PFSK-1 (cell line): ENCODE measurements around the gene TLCD3B.

Experiments used
- SIN3A ChIP-seq: IDR thresholded peaks from 2 replicates; pipeline ENCODE4 v1.6.1; 2012; ENCODE audit warnings: mild to moderate bottlenecking, low read length, moderate library complexity, borderline replicate concordance; ENCODE audit not compliant: insufficient read depth
- TAF1 ChIP-seq: IDR thresholded peaks from 2 replicates; pipeline ENCODE4 v1.6.1; 2012; ENCODE audit warnings: low read length, control low read depth, borderline replicate concordance; ENCODE audit not compliant: insufficient read depth
- TF ChIP-seq, protein P1 (sequence below), 2 experiments: IDR thresholded peaks; 2 replicates each; pipeline versions ENCODE4 v1.6.1 to v1.8.0; 2011 to 2012; ENCODE audit warnings: low read depth in 2 of 2, low read length in 2 of 2, control low read depth in 1 of 2, inconsistent platforms in 1 of 2, mild to moderate bottlenecking in 1 of 2, moderate library complexity in 1 of 2; ENCODE audit not compliant: insufficient read depth in 1 of 2

DNA sequence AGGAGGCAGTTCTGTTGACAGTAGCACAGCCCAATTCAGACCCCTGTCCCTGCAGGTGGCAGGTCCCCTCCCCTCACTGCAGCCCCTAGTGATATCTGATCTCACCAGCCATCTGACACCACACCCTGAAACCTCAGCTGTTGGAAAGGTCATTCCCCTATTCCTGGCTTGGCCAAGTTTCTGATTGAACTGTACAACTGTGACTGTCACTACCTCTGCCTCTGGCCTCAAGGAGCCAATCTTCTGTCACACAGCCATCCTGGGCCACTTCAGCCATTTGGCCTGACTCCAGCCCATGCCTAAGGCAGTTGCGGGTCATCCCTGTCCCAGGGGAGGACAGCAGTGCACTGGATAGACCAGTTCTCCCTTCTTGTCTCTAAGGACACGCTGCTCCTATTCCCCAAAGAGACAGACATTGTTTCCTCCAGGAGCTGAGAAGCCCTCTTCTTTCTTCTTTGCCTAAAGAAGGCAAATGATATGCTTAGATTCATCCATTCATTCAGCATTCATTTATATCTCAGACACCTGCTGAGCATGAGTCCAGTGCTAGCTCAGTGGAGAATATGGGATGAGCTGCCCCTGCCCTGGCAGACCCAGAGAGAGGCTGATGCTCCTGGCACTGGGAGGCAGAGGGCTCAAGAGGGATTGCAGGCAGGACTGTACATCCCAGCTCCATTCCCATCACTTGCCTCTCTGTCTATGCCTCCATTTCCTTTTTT, 29.9 kb upstream of the TLCD3B start:
- TF ChIP-seq SIN3A: no peak
- TF ChIP-seq, protein P1, sequence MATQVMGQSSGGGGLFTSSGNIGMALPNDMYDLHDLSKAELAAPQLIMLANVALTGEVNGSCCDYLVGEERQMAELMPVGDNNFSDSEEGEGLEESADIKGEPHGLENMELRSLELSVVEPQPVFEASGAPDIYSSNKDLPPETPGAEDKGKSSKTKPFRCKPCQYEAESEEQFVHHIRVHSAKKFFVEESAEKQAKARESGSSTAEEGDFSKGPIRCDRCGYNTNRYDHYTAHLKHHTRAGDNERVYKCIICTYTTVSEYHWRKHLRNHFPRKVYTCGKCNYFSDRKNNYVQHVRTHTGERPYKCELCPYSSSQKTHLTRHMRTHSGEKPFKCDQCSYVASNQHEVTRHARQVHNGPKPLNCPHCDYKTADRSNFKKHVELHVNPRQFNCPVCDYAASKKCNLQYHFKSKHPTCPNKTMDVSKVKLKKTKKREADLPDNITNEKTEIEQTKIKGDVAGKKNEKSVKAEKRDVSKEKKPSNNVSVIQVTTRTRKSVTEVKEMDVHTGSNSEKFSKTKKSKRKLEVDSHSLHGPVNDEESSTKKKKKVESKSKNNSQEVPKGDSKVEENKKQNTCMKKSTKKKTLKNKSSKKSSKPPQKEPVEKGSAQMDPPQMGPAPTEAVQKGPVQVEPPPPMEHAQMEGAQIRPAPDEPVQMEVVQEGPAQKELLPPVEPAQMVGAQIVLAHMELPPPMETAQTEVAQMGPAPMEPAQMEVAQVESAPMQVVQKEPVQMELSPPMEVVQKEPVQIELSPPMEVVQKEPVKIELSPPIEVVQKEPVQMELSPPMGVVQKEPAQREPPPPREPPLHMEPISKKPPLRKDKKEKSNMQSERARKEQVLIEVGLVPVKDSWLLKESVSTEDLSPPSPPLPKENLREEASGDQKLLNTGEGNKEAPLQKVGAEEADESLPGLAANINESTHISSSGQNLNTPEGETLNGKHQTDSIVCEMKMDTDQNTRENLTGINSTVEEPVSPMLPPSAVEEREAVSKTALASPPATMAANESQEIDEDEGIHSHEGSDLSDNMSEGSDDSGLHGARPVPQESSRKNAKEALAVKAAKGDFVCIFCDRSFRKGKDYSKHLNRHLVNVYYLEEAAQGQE (IDR thresholded peaks at IDR 0.05; ENCODE audit: insufficient read depth in 1 of 2, low read depth in 2 of 2, low read length in 2 of 2): no peak
- TF ChIP-seq TAF1: no peak
